Retinal pigment epithelial cell (primary cell): ENCODE measurements around the gene MKS1.

ENCODE experiments used
- DNase-seq: peaks from one replicate; pipeline ENCODE4 v3.0.0-alpha.2; 2010; ENCODE audit warnings: low read depth
- H3K4me3 ChIP-seq: 2 replicates; pipeline ENCODE4 v1.5.1; 2011; ENCODE audit warnings: mild to moderate bottlenecking, low read length, control low read depth, moderate library complexity
- CTCF ChIP-seq: conservative IDR thresholded peaks from 2 replicates; pipeline ENCODE4 v1.5.1; 2011; ENCODE audit warnings: low read depth, low read length, control low read depth, inconsistent platforms

Gene MKS1

DNA sequence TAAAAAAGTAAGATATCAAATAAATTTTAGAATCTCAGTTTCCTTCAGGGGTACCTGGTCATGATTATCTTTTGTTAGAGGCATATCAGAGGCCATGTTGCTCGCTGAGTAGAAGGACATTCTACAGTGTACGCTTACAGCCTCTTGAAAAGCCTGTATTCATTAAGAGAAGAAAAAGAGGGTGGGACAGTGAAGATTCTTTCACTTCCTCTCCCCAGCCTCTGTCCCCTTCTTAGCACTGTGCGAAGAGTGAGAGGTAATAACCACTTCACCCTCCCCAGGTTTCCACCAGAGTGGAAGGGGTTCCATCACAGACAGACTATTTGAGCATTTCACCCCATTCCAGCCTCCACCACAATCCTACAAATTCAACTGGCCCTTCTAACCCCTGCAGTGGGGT, 14.5 kb upstream of the MKS1 start:
- no peak for DNase-seq
- no peak for TF ChIP-seq CTCF
- no peak overlapping the region for H3K4me3 ChIP-seq

GRCh38 chr17:58232707-58233156, 13.7 kb upstream of the MKS1 start:
- TF ChIP-seq CTCF: no peak
- no peak overlapping the region for H3K4me3 ChIP-seq
- DNase-seq: no peak

- no peak for TF ChIP-seq CTCF
- H3K4me3 ChIP-seq: no peak overlapping the region
- DNase-seq: no peak
Observed at GRCh38 chr17:58231641-58232040, 12.6 kb upstream of the MKS1 start.

DNA sequence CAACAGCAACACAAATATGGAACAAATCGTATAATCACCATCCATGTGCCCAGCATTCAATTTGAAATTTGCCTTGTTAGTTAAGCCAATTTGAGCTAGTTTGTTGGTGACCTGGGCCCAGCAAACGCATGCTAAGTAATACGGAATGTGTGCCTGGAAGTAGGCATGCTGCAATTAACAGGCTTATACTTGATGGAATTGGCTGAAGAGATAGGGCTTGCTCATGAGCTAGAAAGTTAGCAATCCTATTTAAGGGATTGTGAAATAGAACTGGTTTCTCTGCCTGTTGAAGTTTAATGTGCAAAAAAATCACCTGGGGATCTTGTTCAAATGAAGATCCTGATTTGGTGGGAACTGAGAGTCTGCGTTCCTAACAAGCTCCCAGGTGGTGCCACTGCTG, 10.8 kb upstream of the MKS1 start:
- no peak for TF ChIP-seq CTCF
- no peak overlapping the region for H3K4me3 ChIP-seq
- DNase-seq: no peak

- peak; percentile 3 for TF ChIP-seq CTCF
- no peak for DNase-seq
- no peak overlapping the region for H3K4me3 ChIP-seq
Observed at GRCh38 chr17:58229384-58229783, 10.3 kb upstream of the MKS1 start.

GRCh38 chr17:58228679-58229078, 9.6 kb upstream of the MKS1 start:
- DNase-seq: no peak
- no peak for TF ChIP-seq CTCF
- H3K4me3 ChIP-seq: no peak overlapping the region

GRCh38 chr17:58227733-58228132, 8.7 kb upstream of the MKS1 start:
- DNase-seq: no peak
- H3K4me3 ChIP-seq: no peak overlapping the region
- no peak for TF ChIP-seq CTCF
